ENCODE results near the gene MRFAP1.
"Not testable (repeated sequence)": the region's sequence is repeated elsewhere in the genome, so short reads cannot be mapped to it uniquely, and the experiment has no call there.

Gene MRFAP1

GRCh38 chr4:6621556-6621927 is 18.9 kb upstream of the MRFAP1 start:
- DNase-seq (ENCODE audit: low read depth) = no peak
- H3K4me3 ChIP-seq (ENCODE audit: low read depth, low read length) = no peak overlapping the region
- no peak for TF ChIP-seq CTCF (IDR thresholded peaks at IDR 0.05; ENCODE audit: insufficient read depth, low read depth, low read length, missing control alignments)

GRCh38 chr4:6622744-6623143 is 17.7 kb upstream of the MRFAP1 start:
- H3K4me3 ChIP-seq (ENCODE audit: low read depth, low read length) = no peak overlapping the region
- TF ChIP-seq CTCF (IDR thresholded peaks at IDR 0.05; ENCODE audit: insufficient read depth, low read depth, low read length, missing control alignments) = no peak
- no peak for DNase-seq (ENCODE audit: low read depth)

- DNase-seq (ENCODE audit: low read depth) = no peak
- H3K4me3 ChIP-seq (ENCODE audit: low read depth, low read length) = no peak overlapping the region
- no peak for TF ChIP-seq CTCF (IDR thresholded peaks at IDR 0.05; ENCODE audit: insufficient read depth, low read depth, low read length, missing control alignments)
Observed at GRCh38 chr4:6625256-6625655, 15.2 kb upstream of the MRFAP1 start.

GRCh38 chr4:6626066-6626465 is 14.4 kb upstream of the MRFAP1 start:
- DNase-seq (ENCODE audit: low read depth) = no peak
- no peak for TF ChIP-seq CTCF (IDR thresholded peaks at IDR 0.05; ENCODE audit: insufficient read depth, low read depth, low read length, missing control alignments)
- no peak overlapping the region for H3K4me3 ChIP-seq (ENCODE audit: low read depth, low read length)

- H3K4me3 ChIP-seq (ENCODE audit: low read depth, low read length) = no peak overlapping the region
- no peak for TF ChIP-seq CTCF (IDR thresholded peaks at IDR 0.05; ENCODE audit: insufficient read depth, low read depth, low read length, missing control alignments)
- no peak for DNase-seq (ENCODE audit: low read depth)
Observed at GRCh38 chr4:6627832-6628231, 12.7 kb upstream of the MRFAP1 start.

- DNase-seq (ENCODE audit: low read depth); H3K4me3 ChIP-seq (ENCODE audit: low read depth, low read length): not testable (repeated sequence)
Observed at GRCh38 chr4:6628484-6628883, 12.0 kb upstream of the MRFAP1 start.

- no peak for TF ChIP-seq CTCF (IDR thresholded peaks at IDR 0.05; ENCODE audit: insufficient read depth, low read depth, low read length, missing control alignments)
- no peak for DNase-seq (ENCODE audit: low read depth)
- H3K4me3 ChIP-seq (ENCODE audit: low read depth, low read length) = no peak overlapping the region
Observed at GRCh38 chr4:6632125-6632524, 8.4 kb upstream of the MRFAP1 start.

Measured in GM12865 (cell line).